ENCODE measurements around the gene NCKAP5.

The NCKAP5 gene

DNA sequence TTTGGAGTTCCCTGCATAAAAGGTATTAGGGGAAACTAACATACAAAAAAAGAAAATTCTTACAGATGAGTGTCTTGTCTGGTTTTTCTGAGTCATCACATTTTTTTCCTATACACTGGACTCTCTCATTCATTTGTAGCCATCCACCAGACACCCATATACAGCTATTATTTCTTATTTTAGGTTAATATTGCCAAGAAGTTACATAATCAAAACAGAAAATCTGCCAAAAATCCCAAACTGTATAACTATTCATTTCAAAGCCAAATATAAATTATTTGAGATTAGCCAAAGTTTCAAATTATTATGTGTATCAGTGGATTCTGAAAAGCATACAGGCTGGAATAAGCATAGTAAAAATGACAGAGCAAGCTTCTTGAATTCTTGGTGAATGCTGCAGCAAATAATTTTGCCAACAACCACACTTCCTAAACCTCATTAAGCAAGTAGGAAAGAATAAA lies 191.2 kb downstream of the NCKAP5 start:
- intact Hi-C loops (cut with DNase I) = no loop called here
- DNase-seq = no peak

DNA sequence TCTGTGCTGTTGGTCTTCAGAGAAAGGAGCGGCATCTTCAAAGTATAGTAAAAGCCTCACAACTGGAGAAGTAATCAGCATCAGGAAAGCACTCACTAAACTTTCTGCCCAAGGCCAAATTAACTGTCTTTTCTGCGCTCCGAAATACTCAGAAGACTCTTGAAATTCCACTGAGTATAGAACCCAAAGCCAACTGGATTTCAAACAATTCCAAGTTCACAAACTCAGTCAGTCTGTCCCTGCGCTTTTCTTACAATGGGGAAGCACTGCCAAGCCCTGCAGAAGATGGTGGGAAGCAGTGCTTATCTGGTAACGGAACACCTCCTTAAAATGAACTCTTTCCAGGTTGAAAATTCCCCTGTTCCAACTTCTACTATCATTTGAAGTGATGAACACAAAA lies 193.5 kb downstream of the NCKAP5 start:
- DNase-seq = no peak

DNA sequence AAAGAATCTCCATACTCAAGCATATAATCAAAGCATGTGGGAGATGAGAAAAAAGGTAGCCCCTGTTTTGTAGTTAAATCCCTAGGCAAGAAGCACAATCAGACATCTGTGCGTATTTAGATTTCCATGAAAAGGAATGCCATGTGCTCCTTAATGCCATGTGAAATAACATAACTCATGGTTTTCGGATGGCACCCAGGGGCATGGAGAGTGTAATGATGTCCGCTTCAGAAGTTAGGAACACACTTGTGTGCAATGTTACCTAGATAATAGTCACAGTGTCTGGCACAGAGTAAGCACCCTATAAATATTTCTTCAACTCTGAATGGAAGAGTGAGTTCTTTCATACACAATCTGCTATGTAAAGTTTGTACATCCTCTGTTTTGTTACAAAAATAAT lies 197.0 kb downstream of the NCKAP5 start:
- intact Hi-C loops (cut with DNase I) = no loop called here
- DNase-seq = no peak

More for the DNA sequence above, 193.5 kb downstream of the NCKAP5 start:
- intact Hi-C loops (cut with DNase I) = no loop called here

DNA sequence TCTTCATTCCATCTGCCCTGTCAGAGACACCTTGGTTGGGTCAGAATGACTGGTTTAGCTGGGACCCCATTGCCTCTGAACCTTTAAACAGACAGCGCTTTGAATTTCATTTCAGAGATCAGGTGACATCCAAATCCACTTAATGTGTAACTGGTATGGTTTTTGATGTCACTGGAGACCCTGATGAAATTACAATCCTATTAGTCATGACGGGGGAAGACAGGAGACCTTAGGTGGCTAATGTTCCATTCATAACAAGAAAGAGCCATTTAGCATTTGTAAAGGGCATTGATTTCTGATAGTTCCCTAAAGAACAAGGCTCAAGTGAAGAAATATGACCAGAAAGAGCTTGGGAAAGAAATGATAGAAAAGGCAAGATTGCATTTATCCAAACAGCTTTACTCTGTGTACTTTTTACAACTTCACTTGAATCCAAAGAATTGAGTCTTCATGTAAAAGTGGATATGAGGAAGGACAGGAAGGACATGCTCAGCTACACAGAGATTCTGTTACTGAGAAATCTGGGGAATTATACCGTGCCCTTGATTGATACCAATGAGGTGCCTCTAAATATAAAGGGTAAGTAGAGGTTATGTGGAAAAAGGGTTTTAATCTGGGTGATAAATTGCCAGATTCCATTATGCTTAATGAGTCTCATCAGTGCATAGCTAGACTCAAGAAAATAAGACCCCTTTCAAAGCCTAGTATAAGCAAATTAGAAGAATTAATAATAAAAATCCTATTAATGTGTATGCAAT lies 198.2 kb downstream of the NCKAP5 start:
- DNase-seq = no peak
- intact Hi-C loops (cut with DNase I) = no loop called here

DNA sequence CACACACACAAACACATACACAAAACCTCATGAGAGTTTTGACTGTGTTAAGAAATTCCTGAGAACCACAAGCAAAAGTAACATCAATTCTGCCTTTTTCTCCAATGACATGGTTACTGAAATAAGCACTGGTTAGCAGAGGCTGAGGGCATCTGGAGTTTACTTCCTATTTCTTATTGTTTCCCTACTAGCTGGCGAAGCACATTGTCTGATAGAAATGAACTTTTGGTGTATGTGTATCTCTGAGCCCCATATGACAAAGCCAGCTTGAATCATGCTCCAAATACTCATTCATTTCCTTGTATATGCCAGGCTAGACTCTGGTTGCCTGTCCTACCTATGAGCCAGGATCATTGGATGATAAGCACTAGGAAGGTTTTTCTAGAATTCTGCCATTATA lies 203.1 kb downstream of the NCKAP5 start:
- intact Hi-C loops (cut with DNase I) = no loop called here
- DNase-seq = no peak

DNA sequence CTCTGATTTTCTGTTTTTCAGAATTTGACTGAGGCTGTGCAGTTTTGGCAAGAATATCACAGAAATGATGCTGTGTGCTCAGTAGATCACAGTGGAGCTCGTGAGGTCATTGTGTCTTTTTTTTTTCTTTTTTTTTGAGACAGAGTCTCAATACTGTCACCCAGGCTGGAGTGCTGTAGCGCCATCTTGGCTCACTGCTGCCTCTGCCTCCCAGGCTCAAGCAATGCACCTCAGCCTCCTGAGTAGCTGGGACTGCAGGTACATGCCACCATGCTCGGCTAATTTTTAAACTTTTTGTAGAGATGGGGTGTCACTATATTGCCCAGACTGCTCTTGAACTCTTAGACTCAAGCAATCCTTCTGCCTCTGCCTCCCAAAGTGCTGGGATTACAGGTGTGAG lies 203.6 kb downstream of the NCKAP5 start:
- DNase-seq = no peak
- intact Hi-C loops (cut with DNase I) = no loop called here

DNA sequence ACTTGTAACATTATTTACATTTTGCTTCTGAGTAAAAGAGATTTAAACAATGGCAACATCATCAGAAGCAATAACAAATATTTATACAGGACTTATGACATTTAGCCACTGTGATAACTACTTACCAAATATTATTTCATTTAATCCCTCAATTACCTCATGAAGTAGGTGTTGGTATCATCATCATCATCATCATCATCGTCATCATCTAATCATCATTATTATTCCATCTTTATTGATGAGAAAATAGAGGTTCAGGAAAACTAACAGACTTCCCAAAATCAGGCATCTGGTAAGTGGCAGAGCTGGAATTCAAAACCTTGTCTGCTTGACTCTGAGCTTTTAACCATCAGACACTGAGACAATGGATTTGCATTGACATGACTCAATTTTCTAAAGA lies 204.4 kb downstream of the NCKAP5 start:
- DNase-seq = no peak
- intact Hi-C loops (cut with DNase I) = no loop called here

DNA sequence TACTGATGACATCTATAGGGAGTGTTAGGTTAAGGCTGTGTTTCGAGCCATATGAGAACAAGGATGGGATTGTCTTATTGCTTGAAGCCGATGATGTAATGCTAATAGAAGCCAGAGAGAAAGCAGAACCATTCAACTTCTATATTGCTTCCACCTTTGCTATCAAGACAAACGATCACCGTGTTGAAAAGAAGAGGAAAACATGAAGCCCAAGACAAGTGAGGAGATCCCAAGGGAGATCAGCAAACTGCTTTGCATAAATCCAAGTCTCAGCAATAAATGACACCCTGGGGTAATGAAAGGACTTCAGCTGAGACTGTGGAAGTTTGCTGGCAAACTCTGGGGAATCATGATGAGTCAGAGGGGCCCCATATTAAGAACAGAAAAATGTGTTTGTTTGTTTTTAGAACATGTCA lies 206.2 kb downstream of the NCKAP5 start:
- DNase-seq = peak in 1 of 42 donors; percentile 10
- intact Hi-C loops (cut with DNase I) = no loop called here

DNA sequence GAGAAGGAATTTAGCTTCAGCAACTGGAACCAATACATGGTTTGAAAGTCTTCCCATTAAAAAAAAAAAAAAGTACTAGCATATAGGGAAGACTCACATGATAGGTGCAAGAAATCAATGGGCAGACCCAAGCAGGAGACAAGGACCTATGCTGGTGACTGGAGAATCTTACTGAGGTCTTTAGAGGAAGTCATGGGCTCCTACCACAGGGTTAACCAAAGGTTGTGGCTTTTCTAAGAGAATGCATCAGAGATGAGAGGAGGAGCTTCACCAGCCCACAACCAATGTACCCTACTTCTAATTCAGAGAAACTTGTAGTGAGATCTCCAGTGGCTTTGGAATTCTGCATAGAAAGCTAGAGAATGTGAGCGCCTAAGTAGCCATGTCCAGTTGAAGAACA lies 207.4 kb downstream of the NCKAP5 start:
- DNase-seq = no peak
- intact Hi-C loops (cut with DNase I) = no loop called here

DNA sequence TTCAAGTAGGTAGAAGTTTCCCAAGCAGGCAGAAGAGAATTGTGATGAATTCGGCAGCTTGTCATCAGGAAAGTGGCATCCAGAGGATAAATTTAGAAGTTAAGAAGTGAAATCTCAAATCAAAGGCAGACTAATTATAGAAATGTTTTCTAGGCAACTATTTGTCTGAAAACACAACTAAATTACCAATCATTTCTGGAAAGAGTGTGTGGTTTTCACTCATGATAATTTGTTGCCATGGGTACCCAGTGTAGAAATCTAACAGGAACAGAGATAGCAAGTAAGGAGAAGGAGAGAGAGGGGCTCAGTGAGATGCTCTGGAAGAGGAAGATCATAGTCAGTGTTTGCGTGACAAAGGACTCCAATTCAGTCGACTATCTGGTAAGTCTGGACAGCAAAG lies 208.1 kb downstream of the NCKAP5 start:
- no peak for DNase-seq
- intact Hi-C loops (cut with DNase I) = no loop called here

DNA sequence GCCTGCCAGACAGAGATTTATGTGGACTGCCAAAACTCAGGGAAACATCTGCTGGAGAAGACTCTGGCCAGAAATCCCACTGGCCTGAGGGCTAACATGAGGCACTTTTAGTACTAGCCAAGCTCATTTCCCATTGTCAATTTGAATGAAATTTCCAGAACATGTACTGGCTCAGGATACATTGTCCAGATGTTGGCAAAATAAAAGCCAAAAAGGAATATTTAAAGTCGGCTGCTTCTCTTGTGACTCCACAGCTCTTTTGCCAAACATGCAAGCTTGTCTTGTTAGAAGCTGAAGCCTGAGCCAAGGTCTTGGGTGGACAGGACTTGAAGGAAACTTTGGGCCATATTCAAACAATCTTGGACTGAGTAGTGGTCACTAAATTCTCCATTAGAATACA lies 215.5 kb downstream of the NCKAP5 start:
- no peak for DNase-seq
- intact Hi-C loops (cut with DNase I) = no loop called here

DNA sequence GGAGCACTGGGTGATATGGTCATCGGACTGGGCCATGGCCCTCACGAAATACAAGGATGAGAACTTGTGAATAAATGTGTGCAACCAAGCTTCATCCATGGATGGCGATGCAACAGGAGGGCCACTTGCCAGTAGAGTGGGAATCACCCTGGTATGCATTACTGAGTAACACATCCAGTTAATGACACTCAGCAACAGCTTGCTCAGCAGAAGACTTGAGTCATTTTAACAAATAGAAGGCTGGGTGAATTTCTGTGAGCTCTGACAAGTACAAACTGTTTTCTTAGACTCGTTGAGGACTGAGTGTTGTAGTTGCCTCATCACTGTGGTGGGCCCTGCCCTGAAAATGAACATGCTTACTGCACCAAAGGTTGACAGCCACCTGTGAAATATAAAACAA lies 221.6 kb downstream of the NCKAP5 start:
- intact Hi-C loops (cut with DNase I) = no loop called here
- DNase-seq = no peak

DNA sequence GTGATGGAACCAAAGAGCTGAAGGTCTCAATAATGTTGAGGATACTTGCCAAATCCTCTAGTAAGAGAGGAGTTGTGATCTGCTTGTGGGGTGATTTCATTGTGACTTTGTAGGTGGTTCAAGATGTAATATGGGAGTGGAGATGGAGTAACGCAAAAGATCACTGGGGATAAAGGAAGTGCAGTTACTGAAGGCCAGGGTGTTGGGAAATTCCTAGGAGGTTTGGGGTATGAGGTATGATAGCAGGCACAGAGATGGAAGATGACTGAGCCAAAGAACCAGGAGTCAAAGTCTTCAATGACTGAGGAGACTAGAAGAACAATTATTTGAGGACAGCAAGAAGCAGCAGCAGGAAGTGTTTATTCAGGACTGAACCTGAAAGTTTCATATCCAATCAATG lies 222.6 kb downstream of the NCKAP5 start:
- DNase-seq = no peak
- intact Hi-C loops (cut with DNase I) = no loop called here

DNA sequence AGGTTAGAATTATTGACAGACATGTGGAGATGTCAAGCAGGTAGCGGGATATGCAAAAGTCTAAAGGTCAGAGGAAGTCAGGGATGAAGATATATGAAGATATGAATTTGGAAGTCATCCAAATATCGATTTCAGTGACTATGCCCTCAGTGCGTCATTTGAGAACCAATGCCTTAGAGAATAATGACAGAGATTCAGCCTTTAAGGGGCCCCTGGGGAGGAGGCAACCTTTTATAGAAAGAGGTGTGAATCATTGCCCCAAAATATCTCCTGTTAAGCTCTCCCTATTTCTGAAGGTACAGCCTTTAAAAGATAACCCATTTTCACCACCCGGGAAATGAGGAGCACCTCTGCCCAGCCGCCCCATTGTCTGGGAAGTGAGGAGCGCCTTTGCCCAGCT lies 223.4 kb downstream of the NCKAP5 start:
- intact Hi-C loops (cut with DNase I) = no loop called here
- no peak for DNase-seq

DNA sequence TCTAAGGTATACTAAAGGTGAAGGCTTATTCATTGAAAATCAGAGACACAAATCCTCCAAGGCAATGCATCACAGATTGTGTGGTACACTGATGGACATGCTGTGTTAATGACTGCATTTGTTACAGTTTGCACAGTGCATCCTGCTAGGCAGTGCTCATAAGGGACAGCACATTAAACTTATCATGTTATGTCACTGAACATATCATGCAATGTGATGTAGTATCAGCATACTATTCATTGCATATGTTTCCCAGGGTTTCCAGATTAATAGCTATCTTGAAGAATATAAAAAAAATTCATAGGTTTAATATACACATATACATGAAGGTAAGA lies 225.3 kb downstream of the NCKAP5 start:
- DNase-seq = no peak
- intact Hi-C loops (cut with DNase I) = no loop called here

DNA sequence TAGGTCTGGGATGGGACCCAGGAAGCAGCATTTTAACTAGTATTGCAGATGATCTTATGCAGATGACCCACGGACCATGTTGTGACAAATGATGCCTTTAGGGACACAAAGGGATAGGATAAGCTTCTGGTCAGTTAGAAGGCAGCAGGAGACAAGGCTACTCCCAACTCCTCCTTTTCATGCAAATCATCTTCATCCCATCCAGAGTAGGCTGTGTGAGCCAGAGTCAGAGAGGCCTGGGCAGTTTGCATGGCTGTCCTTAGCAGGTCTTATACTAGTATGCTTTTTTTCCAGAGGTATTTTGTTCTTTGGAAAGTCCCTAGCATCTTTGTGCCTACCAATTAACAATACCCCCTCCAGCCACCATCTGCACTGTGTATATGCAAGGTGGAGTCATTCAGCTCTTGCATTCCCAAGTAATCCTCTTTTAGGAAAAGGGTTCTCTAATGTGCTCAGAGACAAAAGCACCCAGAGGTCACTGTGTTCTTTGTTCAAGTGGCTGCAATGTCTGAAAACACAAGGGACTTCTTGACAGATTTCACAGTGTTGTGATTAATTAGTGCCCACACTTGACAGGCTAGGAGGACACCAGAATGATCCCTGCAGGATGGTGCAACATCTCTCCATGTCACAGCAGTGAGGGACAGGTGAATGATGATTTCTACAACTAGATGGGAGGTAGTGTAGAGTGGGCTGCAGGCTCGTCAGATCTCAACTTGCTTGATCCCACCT lies 225.8 kb downstream of the NCKAP5 start:
- no peak for DNase-seq

DNA sequence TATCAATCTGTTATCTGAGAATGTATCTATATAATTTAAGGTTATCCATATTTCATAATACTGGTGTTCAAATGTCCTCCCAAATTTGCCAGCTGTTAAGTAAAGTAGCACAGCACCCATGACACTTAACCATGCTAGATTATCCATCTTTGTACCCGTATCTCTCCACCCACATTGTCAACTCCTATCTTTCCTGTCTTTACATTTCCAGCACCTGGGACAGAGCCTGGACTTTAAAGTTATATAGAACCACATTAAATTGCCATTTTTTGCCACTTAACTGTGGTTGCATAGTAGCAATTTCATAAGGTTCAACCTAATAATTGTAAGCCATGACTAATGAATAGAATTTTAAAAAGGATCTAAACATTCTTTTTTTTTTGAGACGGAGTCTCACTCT lies 226.7 kb downstream of the NCKAP5 start:
- DNase-seq = no peak
- intact Hi-C loops (cut with DNase I) = no loop called here

More for the DNA sequence above, 225.8 kb downstream of the NCKAP5 start:
- intact Hi-C loops (cut with DNase I) = no loop called here

DNA sequence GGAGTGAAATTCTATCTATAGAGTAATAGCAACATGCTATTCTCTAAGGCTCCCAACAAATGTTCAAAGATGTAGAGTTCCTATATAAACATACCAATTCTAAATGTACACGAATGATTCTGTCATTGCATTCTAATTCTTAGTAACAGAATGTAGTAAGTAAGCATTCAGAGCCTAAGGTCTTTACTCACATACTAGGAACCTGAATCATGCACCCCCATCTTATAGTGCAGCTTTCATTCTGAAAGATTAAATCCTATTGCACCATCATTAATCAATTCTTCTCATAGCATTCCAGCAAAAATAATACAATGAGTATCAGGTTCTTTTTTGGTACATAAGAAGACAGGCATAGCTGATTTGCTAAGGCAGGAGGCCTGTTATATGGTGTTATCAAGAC lies 230.0 kb downstream of the NCKAP5 start:
- no peak for DNase-seq
- intact Hi-C loops (cut with DNase I) = no loop called here

DNA sequence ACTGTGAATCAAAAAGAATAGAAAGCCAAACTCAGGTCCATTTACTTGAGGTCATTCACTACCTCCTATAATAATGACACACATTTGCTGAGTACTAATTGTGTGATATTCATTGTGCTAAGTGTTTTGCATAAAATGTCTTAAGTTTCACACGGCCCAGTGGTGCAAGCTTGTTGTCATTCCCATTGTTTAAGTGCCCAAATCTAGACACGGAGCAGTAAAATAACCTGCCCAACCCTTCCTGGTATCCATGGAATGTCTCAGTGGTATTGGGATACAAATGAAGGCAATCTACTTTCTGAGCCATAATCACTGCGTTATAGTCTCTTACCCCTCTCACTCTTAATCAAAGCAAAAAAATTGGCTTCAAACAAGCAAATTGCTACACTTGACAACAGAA lies 233.3 kb downstream of the NCKAP5 start:
- no peak for DNase-seq
- intact Hi-C loops (cut with DNase I) = no loop called here

DNA sequence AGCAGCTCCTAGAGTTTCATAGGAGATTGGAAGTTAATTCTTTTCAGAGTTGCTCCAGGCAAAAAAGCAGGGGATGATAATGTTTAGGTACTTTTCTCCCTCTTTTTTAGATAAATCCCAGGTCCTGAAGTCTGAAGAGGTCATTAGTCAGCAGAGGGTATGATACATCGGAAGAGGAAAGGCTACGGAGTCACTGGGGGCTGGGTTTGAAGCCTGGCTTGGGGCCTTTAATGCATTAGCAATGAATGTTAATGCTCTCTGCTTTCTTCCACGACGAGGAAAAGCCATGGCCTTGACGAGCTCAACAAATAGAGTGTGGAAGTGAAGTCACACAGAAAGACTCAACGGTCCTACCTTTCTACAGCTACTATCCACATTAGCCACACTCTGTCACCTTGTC lies 235.1 kb downstream of the NCKAP5 start:
- no peak for DNase-seq
- intact Hi-C loops (cut with DNase I) = no loop called here

DNA sequence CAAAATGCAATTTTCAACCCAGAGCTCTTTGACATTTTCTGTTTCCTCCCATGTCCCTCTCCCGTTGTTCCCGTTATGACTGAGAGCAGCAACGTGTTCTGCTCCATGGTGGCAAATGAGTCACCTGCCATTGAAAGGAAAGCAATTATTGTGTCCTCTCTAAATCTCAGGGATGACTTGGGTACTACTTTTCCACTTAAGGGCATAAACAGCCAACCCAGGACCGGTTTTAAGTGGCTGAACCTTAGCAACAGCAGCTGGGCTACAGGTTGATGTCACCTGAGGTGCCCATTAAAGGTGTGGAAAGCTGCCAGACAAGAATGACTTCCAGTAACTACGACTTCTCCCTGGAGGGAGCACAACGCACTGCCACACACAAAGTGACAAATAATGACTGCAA lies 236.8 kb downstream of the NCKAP5 start:
- no peak for DNase-seq
- intact Hi-C loops (cut with DNase I) = no loop called here
